GM23338 (cell line): ENCODE measurements around the gene ZNF716. TPM values are rescaled to one million over a fixed set of nuclear protein-coding genes. Genes with fewer than 3 reads are reported as not detected.

Source experiments
- ATAC-seq: fragments of 200-7000 bp; cut with Tn5 transposase; 3 replicates; pipeline ENCODE4 v1.9.1; 2020
- DNase-seq: peaks from one replicate; pipeline ENCODE4 v3.0.0-alpha.2; 2015; ENCODE audit warnings: low spot score
- H2AFZ ChIP-seq: fragments of 200-600 bp; sonication (generic); 2 replicates; pipeline ENCODE4 v1.8.0; 2016; ENCODE audit warnings: antibody characterized with exemption, mild to moderate bottlenecking, moderate library complexity
- H3F3A ChIP-seq: fragments of 200-600 bp; sonication (generic); replicated peaks from 2 replicates; pipeline ENCODE4 v1.8.0; 2017; ENCODE audit warnings: antibody characterized with exemption, mixed run types, low read depth
- H3K27ac ChIP-seq: fragments of 200-600 bp; sonication (generic); 2 replicates; pipeline ENCODE4 v1.6.1; 2016; ENCODE audit warnings: low read depth
- H3K27me3 ChIP-seq: fragments of 200-600 bp; sonication (generic); 2 replicates; pipeline ENCODE4 v1.8.0; 2016; ENCODE audit warnings: mild to moderate bottlenecking, mixed run types, moderate library complexity; ENCODE audit not compliant: insufficient read depth
- H3K36me3 ChIP-seq: fragments of 200-600 bp; sonication (generic); 2 replicates; pipeline ENCODE4 v1.8.0; 2016; ENCODE audit warnings: mild to moderate bottlenecking; ENCODE audit not compliant: insufficient read depth
- H3K4me1 ChIP-seq: fragments of 200-600 bp; sonication (generic); 2 replicates; pipeline ENCODE4 v1.8.0; 2016; ENCODE audit warnings: mild to moderate bottlenecking, moderate library complexity; ENCODE audit not compliant: insufficient read depth
- H3K4me2 ChIP-seq: fragments of 200-600 bp; sonication (generic); 2 replicates; pipeline ENCODE4 v1.7.1; 2017; ENCODE audit warnings: mixed run types
- H3K4me3 ChIP-seq: fragments of 200-600 bp; sonication (generic); 2 replicates; pipeline ENCODE4 v1.6.1; 2016; ENCODE audit warnings: mixed run types
- H3K79me2 ChIP-seq: fragments of 200-600 bp; sonication (generic); replicated peaks from 2 replicates; pipeline ENCODE4 v1.8.0; 2017; ENCODE audit warnings: mild to moderate bottlenecking; ENCODE audit not compliant: insufficient read depth
- H3K9me2 ChIP-seq: fragments of 200-600 bp; sonication (generic); 2 replicates; pipeline ENCODE4 v1.8.0; 2017; ENCODE audit not compliant: insufficient read depth
- H4K20me1 ChIP-seq: fragments of 200-600 bp; sonication (generic); replicated peaks from 2 replicates; pipeline ENCODE4 v1.8.0; 2017; ENCODE audit warnings: mild to moderate bottlenecking; ENCODE audit not compliant: insufficient read depth
- H3K27ac Mint-ChIP-seq: 2 replicates; pipeline ENCODE4 v1.8.0; 2020; ENCODE audit warnings: inconsistent platforms, mild to moderate bottlenecking, moderate library complexity, mixed read lengths
- H3K27me3 Mint-ChIP-seq: 3 replicates; pipeline ENCODE4 v1.8.0; 2022; ENCODE audit warnings: low read depth, mild to moderate bottlenecking, moderate library complexity, mixed read lengths, inconsistent platforms; ENCODE audit not compliant: insufficient read depth, poor library complexity
- H3K36me3 Mint-ChIP-seq: 3 replicates; pipeline ENCODE4 v1.8.0; 2021; ENCODE audit warnings: low read depth, mild to moderate bottlenecking, inconsistent platforms, moderate library complexity, mixed read lengths
- H3K4me1 Mint-ChIP-seq: 3 replicates; pipeline ENCODE4 v1.8.0; 2020; ENCODE audit warnings: mild to moderate bottlenecking, inconsistent platforms, mixed read lengths
- H3K4me3 Mint-ChIP-seq: 3 replicates; pipeline ENCODE4 v1.8.0; 2021; ENCODE audit warnings: moderate library complexity, mild to moderate bottlenecking, inconsistent platforms, mixed read lengths
- H3K9me3 Mint-ChIP-seq: 3 replicates; pipeline ENCODE4 v1.8.0; 2020; ENCODE audit warnings: moderate library complexity, mild to moderate bottlenecking, inconsistent platforms, mixed read lengths
- CREB1 ChIP-seq: fragments of 250-450 bp; sonication (Bioruptor Pico); IDR thresholded peaks from 2 replicates; pipeline ENCODE4 v1.5.0; 2020; ENCODE audit warnings: low read depth, mild to moderate bottlenecking, moderate library complexity
- EZH2 ChIP-seq: fragments of 200-600 bp; sonication (generic); IDR thresholded peaks from one replicate; pipeline ENCODE4 v1.8.0; 2017; ENCODE audit warnings: antibody characterized with exemption, mild to moderate bottlenecking, low read depth; ENCODE audit not compliant: unreplicated experiment
- EZH2phosphoT487 ChIP-seq: fragments of 200-600 bp; sonication (generic); IDR thresholded peaks from one replicate; pipeline ENCODE4 v1.8.1; 2018; ENCODE audit warnings: antibody characterized with exemption; ENCODE audit not compliant: unreplicated experiment
- POLR2AphosphoS5 ChIP-seq: IDR thresholded peaks from 2 replicates; pipeline ENCODE4 v1.6.1; 2016; ENCODE audit warnings: antibody characterized with exemption, low read depth
- polyA plus RNA-seq: library from polyadenylated mRNA; unstranded; fragments of >200 nt; fragmentation: Nextera tagmentation; extraction: Ambion mirVana; gene quantifications from 2 replicates; pipeline ENCODE4 v1.2.1, GENCODE V29; 2016
- total RNA-seq: library from RNA; depleted of rRNA; stranded (reverse); fragments of >200 nt; shearing (Covaris generic); gene quantifications from 2 replicates; pipeline ENCODE4 v1.2.3, GENCODE V29; 2014
- TF ChIP-seq, protein P1 (sequence below): IDR thresholded peaks from 2 replicates; pipeline ENCODE4 v1.6.1; 2016; ENCODE audit warnings: antibody characterized with exemption
- TF ChIP-seq, protein P2 (sequence below): IDR thresholded peaks from one replicate; pipeline ENCODE4 v1.6.1; 2018; ENCODE audit warnings: antibody characterized with exemption; ENCODE audit not compliant: unreplicated experiment

ZNF716 gene
- total and polyA plus RNA-seq, 2 experiments from 2014 or later, result not detected

DNA sequence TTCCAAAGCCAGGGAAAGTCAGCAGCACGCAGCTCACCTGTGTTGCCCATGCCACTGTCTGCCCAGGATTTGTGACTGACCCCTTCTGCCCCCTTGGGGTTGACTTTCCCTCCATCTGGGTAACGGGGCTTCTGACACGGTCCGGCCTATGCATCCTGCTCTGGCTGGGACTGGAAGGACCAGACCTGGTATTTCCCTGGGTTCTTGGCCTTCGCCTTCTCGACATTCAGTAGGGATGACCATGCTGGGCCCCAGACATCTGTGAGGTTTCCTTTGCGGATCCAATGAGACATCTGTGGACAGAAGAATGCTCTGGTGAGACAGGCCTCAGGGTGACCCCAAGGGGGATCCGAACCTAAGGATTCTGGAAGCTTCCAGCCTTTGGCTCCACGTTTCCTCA is 34.2 kb upstream of the ZNF716 start (continued):
- TF ChIP-seq, protein P1, sequence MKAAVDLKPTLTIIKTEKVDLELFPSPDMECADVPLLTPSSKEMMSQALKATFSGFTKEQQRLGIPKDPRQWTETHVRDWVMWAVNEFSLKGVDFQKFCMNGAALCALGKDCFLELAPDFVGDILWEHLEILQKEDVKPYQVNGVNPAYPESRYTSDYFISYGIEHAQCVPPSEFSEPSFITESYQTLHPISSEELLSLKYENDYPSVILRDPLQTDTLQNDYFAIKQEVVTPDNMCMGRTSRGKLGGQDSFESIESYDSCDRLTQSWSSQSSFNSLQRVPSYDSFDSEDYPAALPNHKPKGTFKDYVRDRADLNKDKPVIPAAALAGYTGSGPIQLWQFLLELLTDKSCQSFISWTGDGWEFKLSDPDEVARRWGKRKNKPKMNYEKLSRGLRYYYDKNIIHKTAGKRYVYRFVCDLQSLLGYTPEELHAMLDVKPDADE, result no peak
- no peak for TF ChIP-seq POLR2AphosphoS5
- TF ChIP-seq, protein P2, sequence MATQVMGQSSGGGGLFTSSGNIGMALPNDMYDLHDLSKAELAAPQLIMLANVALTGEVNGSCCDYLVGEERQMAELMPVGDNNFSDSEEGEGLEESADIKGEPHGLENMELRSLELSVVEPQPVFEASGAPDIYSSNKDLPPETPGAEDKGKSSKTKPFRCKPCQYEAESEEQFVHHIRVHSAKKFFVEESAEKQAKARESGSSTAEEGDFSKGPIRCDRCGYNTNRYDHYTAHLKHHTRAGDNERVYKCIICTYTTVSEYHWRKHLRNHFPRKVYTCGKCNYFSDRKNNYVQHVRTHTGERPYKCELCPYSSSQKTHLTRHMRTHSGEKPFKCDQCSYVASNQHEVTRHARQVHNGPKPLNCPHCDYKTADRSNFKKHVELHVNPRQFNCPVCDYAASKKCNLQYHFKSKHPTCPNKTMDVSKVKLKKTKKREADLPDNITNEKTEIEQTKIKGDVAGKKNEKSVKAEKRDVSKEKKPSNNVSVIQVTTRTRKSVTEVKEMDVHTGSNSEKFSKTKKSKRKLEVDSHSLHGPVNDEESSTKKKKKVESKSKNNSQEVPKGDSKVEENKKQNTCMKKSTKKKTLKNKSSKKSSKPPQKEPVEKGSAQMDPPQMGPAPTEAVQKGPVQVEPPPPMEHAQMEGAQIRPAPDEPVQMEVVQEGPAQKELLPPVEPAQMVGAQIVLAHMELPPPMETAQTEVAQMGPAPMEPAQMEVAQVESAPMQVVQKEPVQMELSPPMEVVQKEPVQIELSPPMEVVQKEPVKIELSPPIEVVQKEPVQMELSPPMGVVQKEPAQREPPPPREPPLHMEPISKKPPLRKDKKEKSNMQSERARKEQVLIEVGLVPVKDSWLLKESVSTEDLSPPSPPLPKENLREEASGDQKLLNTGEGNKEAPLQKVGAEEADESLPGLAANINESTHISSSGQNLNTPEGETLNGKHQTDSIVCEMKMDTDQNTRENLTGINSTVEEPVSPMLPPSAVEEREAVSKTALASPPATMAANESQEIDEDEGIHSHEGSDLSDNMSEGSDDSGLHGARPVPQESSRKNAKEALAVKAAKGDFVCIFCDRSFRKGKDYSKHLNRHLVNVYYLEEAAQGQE, result no peak

DNA sequence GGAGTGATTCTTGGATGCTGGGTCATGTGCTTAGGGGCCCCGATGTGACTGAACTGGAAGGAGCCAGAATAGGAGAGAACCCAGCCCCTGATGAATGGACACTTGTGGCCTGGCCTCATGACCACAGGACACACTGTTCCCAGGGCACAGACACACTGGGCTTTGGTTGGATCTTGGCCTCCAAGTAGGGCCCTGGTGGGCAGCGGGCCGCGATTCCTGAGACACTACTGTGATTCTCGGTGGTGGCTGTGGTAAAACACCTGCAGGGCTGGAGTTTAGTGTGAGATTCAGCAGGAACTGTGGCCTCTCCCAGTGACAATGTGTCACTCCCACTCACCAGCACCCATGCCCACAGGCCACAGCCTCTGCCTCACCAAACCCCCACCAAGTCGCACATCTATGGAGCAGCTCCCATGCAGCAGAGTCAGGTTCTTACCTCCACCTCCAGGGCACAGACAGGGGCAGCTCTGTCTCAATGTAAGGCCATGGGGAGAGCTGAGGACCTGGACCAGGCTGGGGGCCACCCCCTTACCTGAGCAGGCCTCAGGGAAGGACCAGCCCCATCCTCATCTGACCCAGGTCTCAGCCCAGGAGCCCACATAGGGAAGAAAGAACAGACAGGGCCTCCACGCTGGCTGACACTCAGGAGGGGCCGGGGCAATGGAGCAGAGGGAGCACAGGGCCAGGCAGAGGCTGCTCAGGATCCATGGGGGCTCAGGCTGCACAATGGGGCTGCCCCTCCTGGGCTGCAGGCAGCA is 33.2 kb upstream of the ZNF716 start:
- no peaks in the 10 kb centered on the region for H3K27me3 ChIP-seq
- ATAC-seq (no peak), DNase-seq (no peak)
- no peak overlapping the region for H3K27ac ChIP-seq
- no peaks in the 10 kb centered on the region for H4K20me1 ChIP-seq
- H3K4me3 ChIP-seq, result no peak overlapping the region
- Mint-ChIP-seq H3K4me1 (no peaks in the 10 kb centered on the region), H3K36me3 (peaks cover 6% of the 10 kb centered on the region), H3K27ac (no peak overlapping the region), H3K9me3 (peaks cover 88% of the 10 kb centered on the region), H3K4me3 (no peak overlapping the region), H3K27me3 (no peaks in the 10 kb centered on the region)
- no peak for TF ChIP-seq CREB1 (CRISPR knock-in tag)
- H3K36me3 ChIP-seq, result no peaks in the 10 kb centered on the region
- no peaks in the 10 kb centered on the region for H3K9me2 ChIP-seq
- H2AFZ ChIP-seq, result no peak overlapping the region
- no peaks in the 10 kb centered on the region for H3K79me2 ChIP-seq
- H3K4me2 ChIP-seq, result no peak overlapping the region
- no peaks in the 10 kb centered on the region for H3K4me1 ChIP-seq
- H3F3A ChIP-seq, result no peaks in the 10 kb centered on the region

DNA sequence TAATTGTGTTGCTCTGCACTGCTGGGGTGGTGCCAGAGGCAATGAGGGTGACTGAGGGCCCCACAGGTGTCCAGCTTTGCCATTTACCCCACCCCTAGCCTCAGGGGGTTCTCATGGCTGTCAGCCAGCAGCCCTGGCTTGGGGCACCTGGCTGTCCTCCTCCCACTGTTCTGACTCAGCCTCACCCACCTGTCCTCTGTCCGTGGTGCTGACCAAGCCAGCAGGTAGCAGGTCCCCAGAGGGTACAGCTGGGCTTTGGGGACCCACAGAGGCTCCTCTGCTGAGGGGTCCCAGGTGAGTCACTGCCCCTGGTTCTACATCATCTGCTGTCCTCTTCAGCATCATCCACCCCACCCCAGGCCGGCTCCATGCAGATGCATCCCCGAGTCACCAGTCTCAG is 32.2 kb upstream of the ZNF716 start:
- Histone ChIP-seq H2AFZ (no peak overlapping the region), H3K79me2 (no peaks in the 10 kb centered on the region), H3F3A (no peaks in the 10 kb centered on the region), H3K4me1 (no peaks in the 10 kb centered on the region), H3K27ac (no peak overlapping the region), H3K27me3 (no peaks in the 10 kb centered on the region), H3K9me2 (no peaks in the 10 kb centered on the region), H3K36me3 (no peaks in the 10 kb centered on the region), H3K4me3 (no peak overlapping the region), H4K20me1 (no peaks in the 10 kb centered on the region), H3K4me2 (no peak overlapping the region)
- peaks cover 88% of the 10 kb centered on the region for H3K9me3 Mint-ChIP-seq
- H3K36me3 Mint-ChIP-seq, result peaks cover 9% of the 10 kb centered on the region
- H3K27ac Mint-ChIP-seq, result no peak overlapping the region
- H3K27me3 Mint-ChIP-seq, result peaks cover 2% of the 10 kb centered on the region
- no peak overlapping the region for H3K4me3 Mint-ChIP-seq
- DNase-seq (no peak), ATAC-seq (no peak)
- H3K4me1 Mint-ChIP-seq, result no peaks in the 10 kb centered on the region
- TF ChIP-seq, protein P2, result no peak
- no peak for TF ChIP-seq EZH2phosphoT487
- TF ChIP-seq EZH2, result no peak
- TF ChIP-seq POLR2AphosphoS5, result no peak
- TF ChIP-seq CREB1 (CRISPR knock-in tag), result no peak
